GM21367 (cell line): ENCODE data around the gene AK5.

ENCODE experiments used
- ATAC-seq: cut with Tn5 transposase; IDR thresholded peaks from one replicate; pipeline ENCODE4 v1.9.1; 2021; ENCODE audit not compliant: unreplicated experiment

The AK5 gene

DNA sequence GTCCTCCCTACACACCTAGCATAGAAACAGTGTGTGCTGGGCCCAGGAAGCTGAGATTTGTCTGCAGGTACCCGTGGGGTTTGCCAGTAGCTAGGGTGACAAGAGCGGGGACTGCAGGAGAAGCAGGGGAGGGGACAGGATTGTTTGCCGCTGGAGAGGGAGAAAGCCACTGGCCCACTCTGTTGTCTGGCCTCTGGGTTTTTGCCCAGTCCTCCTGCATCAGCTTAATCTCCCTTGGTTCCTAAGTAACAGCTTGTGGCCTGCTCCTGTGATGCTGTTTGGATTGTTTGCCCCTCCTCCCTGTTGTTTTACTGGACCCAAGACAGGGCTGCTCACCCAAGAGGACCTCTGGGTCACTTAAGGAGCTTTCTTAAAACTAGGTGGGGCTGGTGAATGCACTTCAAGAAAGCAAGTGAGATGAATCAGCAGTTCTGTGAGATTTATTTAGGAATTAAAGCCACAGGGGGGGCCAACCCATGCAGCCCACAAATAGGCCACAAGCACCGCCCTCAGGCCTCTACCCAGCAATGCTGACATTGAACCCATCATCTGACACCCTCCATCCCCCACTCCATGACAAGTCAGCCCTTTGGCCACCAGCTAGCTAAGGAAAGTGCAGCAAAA is 257.8 kb downstream of the AK5 start:
- no peak for ATAC-seq

DNA sequence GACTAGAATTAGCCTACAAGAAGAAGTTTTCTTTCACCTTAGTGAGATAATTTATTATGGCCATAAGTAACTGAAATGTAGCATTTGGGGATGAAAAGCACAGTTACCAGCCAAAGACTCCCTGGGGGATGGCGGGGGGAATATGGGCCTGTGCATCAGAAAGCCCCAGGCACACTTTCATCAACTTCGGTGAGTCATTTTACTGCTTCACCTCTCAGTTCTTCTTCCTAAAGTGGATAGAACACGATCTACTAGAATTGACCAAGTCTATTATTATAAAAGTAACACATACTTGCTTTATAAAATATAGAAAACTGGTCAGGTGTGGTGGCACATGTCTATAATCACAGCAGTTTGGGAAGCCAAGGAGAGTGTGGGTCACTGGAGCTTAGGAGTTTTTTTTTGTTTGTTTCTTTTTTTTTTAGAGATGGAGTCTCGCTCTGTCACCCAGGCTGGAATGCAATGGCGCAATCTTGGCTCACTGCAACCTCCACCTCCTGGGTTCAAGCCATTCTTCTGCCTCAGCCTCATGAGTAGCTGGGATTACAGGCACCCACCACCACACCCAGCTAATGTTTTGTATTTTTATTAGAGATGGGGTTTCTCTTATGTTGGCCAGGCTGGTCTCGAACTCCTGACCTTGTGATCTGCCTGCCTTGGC is 258.8 kb downstream of the AK5 start:
- peak; percentile 31 for ATAC-seq

DNA sequence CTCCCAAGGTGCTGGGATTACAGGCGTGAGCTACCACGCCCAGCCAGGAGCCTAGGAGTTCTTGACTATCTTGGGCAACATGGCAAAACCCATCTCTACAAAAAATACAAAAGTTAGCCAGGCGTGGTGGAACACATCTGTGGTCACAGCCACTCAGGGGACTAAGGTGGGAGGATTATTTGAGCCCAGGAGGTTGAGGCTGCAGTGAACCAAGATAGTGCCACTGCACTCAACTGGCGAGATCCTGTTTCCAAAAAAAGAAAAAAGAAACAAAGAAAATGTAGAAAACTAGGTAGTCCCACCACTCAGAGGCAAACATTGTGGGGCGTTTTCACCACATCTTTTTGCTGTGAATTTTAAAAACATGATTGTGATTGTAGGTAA is 259.3 kb downstream of the AK5 start:
- ATAC-seq, result peak; percentile 45

DNA sequence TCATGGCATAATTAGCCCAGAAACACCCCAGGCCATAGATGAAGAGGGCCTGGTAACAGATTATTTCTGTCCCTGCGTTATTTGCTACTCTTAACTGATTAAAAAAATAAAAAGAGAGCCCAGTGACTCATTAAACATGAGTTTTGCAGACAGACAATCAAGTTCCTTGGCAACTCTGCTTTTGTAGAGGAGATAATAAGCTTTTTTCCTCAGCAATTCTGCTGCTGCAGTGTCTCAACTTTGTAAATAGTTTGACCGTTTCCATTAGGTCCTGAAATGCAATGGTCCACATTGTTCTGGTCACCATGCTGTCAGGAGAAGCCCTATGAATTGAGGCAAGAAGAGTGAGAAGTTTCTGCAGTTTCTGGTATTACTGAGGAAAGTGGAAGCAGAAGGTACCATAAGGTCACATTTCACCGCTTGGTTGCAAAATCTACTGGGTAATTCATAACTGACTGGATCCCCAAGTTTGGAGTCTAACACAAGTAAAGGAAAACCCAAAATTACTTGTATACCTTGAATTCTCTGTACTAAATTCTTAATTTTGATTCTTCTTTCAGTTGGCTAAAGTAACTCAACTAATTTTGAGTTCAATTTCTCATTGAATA is 261.1 kb downstream of the AK5 start:
- no peak for ATAC-seq

DNA sequence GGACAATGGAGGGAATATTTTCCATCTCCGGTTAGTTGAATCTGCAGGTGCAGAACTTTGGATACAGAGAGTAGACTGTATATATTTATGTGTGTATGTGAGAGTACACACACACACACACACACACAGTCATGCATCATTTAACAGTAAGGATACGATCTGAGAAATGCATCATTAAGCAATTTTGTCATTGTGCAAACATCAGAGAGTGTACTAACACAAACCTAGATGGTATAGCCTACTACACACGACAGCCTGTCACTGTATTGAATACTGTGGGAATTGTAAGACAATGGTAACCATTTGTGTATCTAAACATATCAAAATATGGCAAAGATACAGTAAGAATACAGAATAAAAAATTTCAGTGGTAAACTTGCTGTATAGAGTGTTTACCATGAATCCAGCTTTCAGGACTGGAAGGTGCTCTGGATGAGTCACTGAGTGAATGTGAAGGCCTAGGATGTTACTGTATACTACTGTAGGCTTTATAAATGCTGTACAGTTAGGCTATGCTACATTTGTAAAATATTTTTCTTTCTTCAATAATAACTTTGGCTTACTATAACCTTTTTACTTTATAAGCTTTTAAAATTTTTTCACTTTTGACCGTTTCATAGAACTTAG is 262.1 kb downstream of the AK5 start:
- ATAC-seq, result no peak

DNA sequence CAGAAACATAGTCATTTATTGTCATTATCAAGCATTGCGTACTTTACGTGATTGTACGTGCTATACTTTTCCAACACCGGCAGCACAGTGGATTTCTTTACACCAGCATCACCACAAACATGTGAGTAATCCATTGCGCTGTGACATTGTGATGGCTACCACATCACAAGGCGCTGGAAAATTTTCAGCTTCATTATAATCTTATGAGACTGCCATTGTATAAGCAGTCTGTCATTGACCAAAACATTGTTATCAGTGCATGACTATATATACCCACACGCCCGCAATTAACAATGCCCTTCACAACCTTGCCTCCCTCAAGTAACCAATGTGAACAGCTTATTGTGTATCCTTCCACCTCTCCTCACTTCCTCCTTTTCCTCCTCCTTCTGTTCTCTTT is 263.0 kb downstream of the AK5 start:
- ATAC-seq, result no peak

DNA sequence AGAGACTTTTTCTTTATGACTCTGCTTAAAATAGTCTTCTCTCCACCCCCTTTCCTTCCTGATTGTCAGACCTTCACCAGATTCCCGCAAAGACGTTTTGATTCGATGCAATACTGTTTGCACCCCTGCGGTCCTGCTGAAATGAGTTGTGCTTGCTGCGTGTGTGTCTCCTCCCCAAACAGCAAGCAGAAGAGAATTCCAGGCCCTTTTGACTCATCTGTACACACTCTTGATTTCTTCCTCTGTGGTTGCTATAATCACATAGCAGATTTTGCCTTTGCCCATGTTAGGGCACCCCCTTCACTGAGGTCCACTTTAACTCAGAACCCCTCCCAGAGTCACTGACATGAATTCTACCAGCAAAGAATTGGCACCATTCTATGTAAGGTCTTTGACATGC is 264.2 kb downstream of the AK5 start:
- ATAC-seq, result no peak

DNA sequence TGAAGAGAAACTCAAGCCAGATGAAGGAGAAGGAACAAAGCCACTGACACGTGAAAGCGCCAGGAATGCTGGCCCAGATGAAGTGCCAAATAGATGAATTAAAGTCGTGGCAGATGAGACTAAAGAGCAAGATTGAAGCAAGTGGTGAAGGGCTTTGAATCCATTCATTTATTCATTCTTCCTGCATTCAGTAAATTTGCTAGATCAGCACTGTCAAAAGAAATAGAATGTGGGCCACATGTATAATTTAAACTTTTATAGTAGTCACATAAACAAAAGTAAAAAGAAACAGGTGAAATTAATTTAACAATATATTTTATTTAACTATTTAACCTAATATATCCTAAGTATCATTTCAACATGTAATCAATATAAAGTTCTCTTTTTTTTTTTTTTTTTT is 265.1 kb downstream of the AK5 start:
- no peak for ATAC-seq

DNA sequence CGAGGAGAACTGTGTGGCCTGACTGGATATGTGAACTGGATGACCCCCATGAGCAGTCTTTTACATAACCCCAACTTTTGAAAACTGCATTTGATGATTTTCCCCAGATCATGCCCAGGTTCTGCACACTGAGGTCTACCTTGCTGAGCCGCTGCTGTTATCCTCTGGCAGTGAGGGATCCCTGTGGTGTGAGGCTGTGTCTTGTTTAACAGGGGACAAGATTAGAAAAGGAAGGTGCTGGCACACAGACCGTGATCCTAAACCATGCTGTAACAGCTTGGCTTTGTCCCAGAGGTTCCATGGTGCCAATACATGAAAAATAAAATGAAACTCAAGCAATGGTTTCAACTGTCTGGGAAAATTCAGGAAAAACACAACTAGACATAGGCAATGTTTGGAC is 266.5 kb downstream of the AK5 start:
- no peak for ATAC-seq

DNA sequence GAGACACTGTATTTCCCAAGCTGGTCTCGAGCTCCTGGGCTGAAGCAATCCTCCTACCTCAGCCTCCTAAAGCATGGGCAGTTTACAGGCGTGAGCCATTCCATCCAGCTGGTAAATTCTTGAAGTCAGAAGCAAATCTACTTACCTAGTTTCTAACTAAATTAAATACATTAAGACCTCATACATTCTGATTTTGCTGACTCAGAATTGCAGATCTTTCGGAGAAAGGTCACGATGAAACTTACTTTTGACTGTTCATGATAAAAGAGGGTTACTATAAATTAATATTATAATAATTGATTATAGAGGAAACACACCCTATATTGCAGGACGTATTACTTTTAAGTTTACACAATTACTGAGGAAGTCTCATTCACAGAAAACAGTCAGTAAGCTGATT is 268.3 kb downstream of the AK5 start:
- no peak for ATAC-seq

DNA sequence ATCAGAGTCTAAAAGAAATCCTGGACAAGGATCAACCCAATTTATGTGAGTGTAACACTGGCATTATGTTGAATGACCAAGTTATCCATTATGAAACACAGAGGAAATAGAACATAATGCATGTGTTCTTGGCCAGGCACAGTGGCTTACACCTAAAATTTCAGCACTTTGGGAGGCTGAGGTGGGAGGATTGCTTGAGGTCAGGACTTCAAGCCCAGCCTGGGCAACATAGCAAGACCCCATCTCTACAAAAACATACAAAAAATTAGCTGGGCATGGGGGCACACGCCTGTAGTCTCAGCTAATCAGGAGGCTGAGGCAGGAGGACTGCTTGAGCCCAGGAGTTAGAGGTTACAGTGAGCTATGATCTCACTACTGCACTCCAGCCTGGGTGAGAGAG is 270.8 kb downstream of the AK5 start:
- ATAC-seq, result no peak

DNA sequence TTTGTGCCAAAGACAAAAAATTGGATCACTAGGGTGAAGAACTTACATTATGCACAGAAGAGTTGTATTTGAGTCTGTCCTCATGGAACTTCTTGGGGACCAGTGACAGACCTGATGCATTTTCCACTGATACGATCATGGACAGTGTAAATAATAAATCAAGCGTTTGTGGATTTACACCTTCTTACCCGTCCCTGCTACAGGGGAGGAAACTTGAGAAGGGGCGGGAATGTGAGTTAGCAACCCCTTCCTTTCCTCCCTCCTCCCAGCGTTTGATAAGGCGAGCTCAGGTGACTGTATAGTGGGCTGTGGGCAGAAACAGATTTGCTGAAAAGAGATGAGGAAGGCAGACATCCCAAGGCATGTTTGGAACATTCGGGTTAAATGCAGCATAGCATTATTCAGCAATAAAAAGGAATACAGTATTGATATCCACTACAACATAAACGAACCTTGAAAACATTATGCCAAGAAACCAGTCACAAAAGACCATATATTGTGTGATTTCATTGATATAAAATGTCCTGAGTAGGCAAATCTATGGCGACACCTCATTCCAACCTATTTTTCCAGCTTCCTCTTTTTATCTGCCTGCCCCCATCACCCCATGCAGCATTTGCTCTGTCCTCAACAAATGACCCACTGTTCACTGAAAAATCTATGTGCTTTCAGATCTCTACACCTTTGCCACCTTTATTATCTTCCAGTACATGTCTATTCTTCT is 271.9 kb downstream of the AK5 start:
- ATAC-seq, result no peak

DNA sequence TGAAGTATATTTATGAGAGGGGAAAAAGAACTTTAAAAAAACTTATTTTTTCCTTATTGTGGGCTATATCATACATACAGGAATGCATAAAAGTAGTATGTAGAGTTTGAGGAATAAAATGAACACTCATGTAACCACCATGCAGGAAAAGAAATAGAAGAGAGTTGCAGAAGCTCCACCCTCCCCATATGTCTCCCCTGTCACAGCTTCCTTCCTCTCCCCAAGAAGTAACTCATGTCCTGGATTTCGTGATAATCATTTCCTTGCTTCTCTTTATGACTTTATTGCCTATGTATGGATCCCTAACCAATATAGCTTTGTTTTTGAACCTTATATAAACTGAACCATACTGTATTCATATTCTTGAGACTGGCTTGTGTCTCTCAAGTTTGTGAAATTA is 274.2 kb downstream of the AK5 start:
- ATAC-seq, result no peak

DNA sequence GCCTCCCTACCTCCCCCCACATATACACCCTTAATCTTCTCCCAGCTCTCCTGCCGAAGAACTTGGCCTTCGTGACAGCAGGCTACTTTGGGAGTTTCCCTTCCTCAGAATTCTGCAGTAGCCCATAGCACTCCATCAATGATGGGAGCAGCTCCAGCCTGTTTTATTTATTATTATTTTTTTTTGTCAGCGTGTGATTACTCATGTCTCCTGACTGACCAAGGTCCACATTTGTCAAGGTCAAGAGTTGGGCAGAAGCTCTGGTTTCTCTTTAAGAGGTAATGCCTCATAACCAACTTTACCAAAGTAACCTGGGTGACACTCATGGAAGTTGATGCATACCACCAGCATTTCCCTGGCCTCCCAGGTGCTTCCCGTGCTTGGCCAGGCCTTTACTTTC is 275.2 kb downstream of the AK5 start:
- ATAC-seq, result no peak

DNA sequence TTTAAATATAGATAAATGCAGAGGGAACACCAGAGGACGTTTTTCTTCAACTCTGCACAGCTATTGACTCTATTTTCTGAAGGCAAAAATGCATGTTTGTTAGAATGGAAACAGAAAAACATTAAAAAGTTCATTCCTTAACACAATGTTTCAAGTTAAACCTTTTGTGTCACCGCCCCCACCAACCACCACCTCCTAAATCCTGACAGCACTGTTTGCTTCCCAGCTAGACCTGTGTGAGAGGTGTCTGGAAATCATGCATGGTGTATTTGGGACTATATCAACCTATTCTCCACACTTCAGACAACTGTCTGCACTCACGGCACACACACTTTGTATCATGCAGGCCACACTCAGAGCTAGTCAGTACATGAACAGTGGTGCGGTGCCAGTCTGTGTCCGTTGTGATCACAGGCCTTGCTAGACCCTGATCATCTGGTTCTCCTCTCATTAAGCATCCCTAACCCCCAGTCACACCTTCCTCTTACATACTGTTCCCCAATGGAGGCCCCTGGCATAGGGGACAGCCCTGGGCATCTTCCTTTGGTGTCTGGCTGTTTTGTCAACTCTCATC is 276.9 kb downstream of the AK5 start:
- ATAC-seq, result no peak

DNA sequence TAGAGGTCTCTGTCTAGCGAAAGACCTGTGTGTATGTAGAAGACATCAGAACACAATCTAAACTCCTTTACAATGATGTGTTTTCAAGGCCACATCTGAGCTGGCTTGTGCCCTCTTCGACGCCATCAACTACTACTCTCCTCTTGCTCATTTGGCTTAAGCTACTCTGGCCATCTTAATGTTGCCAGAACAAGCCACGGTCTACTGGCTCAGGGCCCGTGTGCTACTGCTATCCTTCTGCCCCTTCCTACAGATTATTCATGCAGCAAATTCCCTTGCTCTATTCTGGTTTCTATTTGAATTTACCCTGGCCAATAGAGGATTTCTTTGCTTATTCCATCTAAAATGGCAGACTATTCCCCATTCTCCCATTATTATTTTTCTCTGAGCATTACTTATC is 278.9 kb downstream of the AK5 start:
- ATAC-seq, result no peak

DNA sequence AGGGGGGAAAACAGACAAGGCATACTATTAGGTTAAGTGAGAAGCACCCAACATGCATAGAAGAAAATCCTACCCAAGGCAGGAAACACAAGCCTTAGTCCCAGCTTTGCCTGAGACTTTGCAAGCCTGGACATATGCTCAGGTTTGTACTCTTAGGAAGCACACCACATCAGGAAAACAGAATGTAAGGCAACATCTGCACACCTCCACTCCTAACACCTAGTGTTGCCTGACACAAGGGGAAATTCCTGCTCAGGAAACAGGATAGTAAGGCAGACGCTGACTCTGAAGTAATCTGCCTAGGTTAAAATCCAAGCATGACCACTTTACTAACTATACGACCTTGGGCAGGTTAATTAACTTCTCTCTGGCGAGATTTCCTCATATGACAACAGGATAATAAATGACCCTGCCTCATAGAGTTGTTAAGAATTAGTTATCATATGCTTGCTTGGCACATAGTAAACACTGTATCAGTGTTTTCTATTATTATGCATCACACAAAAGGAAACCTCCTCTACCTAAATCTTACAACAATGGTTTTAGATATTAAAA is 280.9 kb downstream of the AK5 start:
- ATAC-seq, result no peak

DNA sequence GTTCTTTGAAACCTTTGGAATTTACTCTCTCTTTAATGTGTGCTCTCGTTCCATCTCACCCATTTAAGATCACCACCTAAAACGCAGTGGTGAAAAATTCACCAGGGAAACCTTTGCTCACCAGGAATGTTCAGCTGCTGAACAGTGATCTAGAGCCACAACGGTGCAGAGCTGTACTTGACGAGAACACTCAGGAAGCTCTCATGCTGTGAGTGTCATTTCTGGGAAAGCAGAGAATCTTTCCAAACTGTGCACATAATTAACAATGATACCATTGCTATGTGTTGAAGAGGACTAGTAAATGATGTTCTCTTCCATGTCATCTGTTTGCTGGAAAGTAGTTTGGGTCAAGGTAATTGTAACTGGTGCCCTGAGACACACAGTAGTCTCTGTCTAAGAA is 283.5 kb downstream of the AK5 start:
- no peak for ATAC-seq

DNA sequence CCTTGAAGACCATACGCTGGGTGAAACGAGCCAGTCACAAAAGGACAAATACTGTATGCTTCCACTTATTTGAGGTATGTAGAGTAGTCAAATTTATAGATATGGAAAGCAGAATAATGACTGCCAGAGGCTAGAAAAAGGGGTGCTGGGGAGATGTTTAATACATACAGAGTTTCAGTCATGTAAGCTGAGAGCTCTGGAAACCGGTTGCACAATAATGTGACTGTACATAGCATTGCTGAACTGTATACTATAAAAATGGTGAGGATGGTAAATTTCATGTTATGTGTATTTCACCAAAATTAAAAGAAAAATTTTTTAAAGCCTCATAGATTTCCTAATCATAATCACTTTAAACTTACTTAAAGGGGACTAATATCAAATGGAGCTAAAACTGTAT is 289.8 kb downstream of the AK5 start:
- no peak for ATAC-seq

DNA sequence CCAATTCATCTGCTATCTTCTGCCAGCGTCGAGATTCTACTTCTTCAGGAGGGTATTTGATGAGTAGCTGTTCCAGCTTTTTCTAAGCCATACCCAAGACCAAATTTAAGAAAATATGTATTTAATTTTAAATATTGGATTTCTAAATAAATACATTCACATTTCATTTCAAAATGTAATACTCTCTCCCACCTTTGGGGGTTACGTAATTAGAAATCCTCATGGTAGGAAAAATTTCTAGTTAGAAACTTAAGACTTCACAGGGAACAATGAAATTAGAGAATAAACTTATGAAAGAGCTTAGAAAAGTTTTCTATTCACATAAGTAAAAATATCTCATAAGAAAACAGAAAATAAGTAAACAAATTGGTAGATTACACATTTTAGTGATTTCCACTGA is 297.7 kb downstream of the AK5 start:
- no peak for ATAC-seq

DNA sequence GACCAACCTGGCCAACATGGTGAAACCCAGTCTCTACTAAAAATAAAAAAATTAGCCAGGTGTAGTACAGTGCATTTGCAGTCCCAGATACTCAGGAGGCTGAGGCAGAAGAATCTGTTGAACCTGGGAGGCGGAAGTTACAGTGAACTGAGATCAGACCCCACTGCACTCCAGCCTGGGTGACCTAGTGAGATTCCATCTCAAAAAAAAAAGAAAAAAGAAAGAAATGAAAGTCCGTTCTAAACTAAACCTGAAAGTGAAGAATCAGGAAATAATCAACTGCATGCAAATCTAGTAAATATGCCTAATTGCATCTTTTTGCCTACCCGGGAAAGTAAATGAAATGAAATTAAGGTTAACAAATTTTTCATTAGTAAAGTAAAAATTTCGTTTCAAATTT is 301.1 kb downstream of the AK5 start:
- ATAC-seq, result no peak
